Activated CD4-positive, alpha-beta T cell treated with anti-CD3 and anti-CD28 coated beads for 24 hours (primary cell): Measurements from ENCODE around the gene ZFTA.
A peak's percentile ranks its signal among the peaks of the same experiment; 100 is the strongest.

Experiments
- DNase-seq, 2 donors: peaks; one replicate each; pipeline ENCODE4 v3.0.0-alpha.2; 2020; ENCODE audit warnings: low read depth in 2 of 2

ZFTA gene

GRCh38 chr11:63749624-63750023, 19.0 kb downstream of the ZFTA start:
- no peak for DNase-seq

GRCh38 chr11:63747011-63747410, 21.6 kb downstream of the ZFTA start:
- DNase-seq = no peak

- no peak for DNase-seq
Measured at GRCh38 chr11:63745304-63746170, 23.0 kb downstream of the ZFTA start.

- DNase-seq = peak; percentile 54 to 64
Measured at GRCh38 chr11:63738720-63739360, 29.7 kb downstream of the ZFTA start.

GRCh38 chr11:63737718-63738117, 30.9 kb downstream of the ZFTA start:
- no peak for DNase-seq

GRCh38 chr11:63736864-63737263, 31.7 kb downstream of the ZFTA start:
- no peak for DNase-seq

GRCh38 chr11:63729326-63729725, 39.2 kb downstream of the ZFTA start:
- no peak for DNase-seq

DNA sequence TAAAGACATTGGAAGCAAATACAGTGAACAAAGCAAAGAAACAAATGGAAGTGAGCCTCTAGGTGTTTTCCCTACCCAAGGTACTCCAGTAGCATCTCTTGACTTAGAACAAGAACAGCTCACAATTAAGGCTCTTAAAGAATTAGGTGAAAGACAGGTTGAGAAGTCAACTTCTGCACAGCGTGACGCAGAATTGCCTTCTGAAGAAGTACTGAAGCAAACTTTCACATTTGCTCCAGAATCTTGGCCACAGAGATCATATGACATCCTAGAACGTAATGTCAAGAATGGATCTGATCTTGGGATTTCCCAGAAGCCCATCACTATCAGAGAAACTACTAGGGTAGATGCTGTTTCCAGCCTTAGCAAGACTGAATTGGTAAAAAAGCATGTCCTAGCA, 48.0 kb downstream of the ZFTA start:
- no peak for DNase-seq

DNA sequence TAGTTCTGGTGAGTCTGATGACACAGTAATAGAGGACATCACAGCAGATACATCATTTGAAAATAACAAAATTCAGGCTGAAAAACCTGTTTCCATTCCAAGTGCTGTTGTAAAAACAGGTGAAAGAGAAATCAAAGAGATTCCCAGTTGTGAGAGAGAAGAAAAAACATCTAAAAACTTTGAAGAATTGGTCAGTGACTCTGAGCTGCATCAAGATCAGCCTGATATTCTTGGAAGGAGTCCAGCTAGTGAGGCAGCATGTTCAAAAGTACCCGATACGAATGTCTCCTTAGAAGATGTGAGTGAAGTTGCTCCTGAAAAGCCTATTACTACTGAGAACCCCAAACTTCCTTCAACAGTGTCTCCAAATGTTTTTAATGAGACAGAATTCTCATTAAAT, 48.6 kb downstream of the ZFTA start:
- DNase-seq = no peak

GRCh38 chr11:63719001-63719400, 49.6 kb downstream of the ZFTA start:
- no peak for DNase-seq
